Adrenal gland (tissue), 12 donors: ENCODE measurements around the gene CHD1L. TPM values are rescaled to one million over a fixed set of nuclear protein-coding genes. Genes with fewer than 3 reads are reported as not detected.
"Not testable (repeated sequence)": the region's sequence is repeated elsewhere in the genome, so short reads cannot be mapped to it uniquely, and the experiment has no call there.

Experiments
- DNase-seq, 7 donors: peaks; one replicate each; pipeline ENCODE4 v3.0.0-alpha.2; 2019 to 2020
- H3K27ac ChIP-seq, 5 donors: fragments of 200-600 bp; sonication (generic) in 4 of 5; 1 replicate in 3 of 5; 2 replicates in 2 of 5; pipeline versions ENCODE4 v1.5.1 to v1.8.0; 2016 to 2020; ENCODE audit warnings: mild to moderate bottlenecking in 1 of 5
- H3K27me3 ChIP-seq: fragments of 200-600 bp; 2 replicates; pipeline ENCODE4 v1.8.0; 2021
- H3K36me3 ChIP-seq, 2 donors: fragments of 200-600 bp; replicated peaks in 1 of 2; 1 replicate in 1 of 2; 2 replicates in 1 of 2; pipeline versions ENCODE4 v1.5.1 to v1.8.0; 2018 to 2022
- H3K4me1 ChIP-seq, 2 donors: fragments of 200-600 bp; replicated peaks in 1 of 2; 1 replicate in 1 of 2; 2 replicates in 1 of 2; pipeline versions ENCODE4 v1.5.1 to v1.8.0; 2018 to 2021
- H3K4me3 ChIP-seq, 4 donors: fragments of 200-600 bp; sonication (generic) in 3 of 4; one replicate each; pipeline ENCODE4 v1.5.1; 2016 to 2018
- H3K9me3 ChIP-seq, 3 donors: fragments of 200-600 bp; sonication (generic) in 1 of 3; replicated peaks in 1 of 3; 1 replicate in 2 of 3; 2 replicates in 1 of 3; pipeline versions ENCODE4 v1.5.1 to v1.8.0; 2016 to 2021
- POLR2A ChIP-seq, 2 donors: fragments of 450-650 bp; IDR thresholded peaks; one replicate each; pipeline ENCODE4 v1.6.1; 2017; ENCODE audit warnings: antibody characterized with exemption in 2 of 2, mild to moderate bottlenecking in 2 of 2, moderate library complexity in 1 of 2
- WGBS, 4 donors: extraction: QIAGEN DNeasy Blood & Tissue Kit in 2 of 4; methylation state at CpG; one replicate each; pipeline versions ENCODE4 v1.1.5 to v1.1.7; 2013 to 2017; 5-methylcytosine and 5-hydroxymethylcytosine counted together
- intact Hi-C, 2 donors: fragments of 100-400 bp; cut with DNase I; formaldehyde crosslinking; loops; one replicate each; pipeline versions ENCODE4 v1.14.1 to v1.15.0; 2022 to 2023
- polyA plus RNA-seq, 3 donors: library from polyadenylated mRNA; stranded (reverse); fragments of 200-250 nt in 2 of 3; fragments of 350-450 nt in 1 of 3; fragmentation: Illumina TruSeq in 1 of 3; extraction: RNeasy Lipid Tissue Mini Kit (QIAGEN cat#74804) in 1 of 3; gene quantifications; one replicate each; pipeline ENCODE4 v1.2.3, GENCODE V29; 2013 to 2014
- total RNA-seq, 9 donors: library from RNA; depleted of rRNA in 4 of 9; stranded (reverse); fragments of >200 nt in 4 of 9; fragments of 120-200 nt in 1 of 9; fragmentation: NEBNext Ultra II Directional in 1 of 9; extraction: Animal tissue kit (Norgen Biotek cat#: 25700) in 1 of 9; gene quantifications; one replicate each; pipeline versions ENCODE4 v1.1.0 to v1.2.4, GENCODE V29; 2013 to 2023
- TF ChIP-seq, protein P1 (sequence below), 6 experiments: fragments of 450-650 bp in 4 of 6; fragments of 200-600 bp in 2 of 6; sonication (generic) in 1 of 6; IDR thresholded peaks; 1 replicate in 5 of 6; 2 replicates in 1 of 6; pipeline versions ENCODE4 v1.5.1 to v1.8.0; 2016 to 2021; ENCODE audit warnings: antibody characterized with exemption in 6 of 6, mild to moderate bottlenecking in 2 of 6, moderate library complexity in 1 of 6
- donor health status: healthy with polysubstance abuse.
- donor health status: Bipolar disorder and iron deficiency.
- donor health status: DM: yes; HTN: yes; CAD: no.
- donor health status: DM: no; HTN: no; CAD: no.
- donor health status: DM: no; HTN: no; CAD: no.
- donor health status: DM: yes; HTN: yes; CAD: no.

The CHD1L gene
- total and polyA plus RNA-seq, 12 donors, result 11.8 to 28.9 (median 22.6) TPM

- WGBS, 4 donors, result 86 to 94% (median 89%) methylated on average over 8 of the region's 8 CpGs
- no peaks in the 10 kb centered on the region for H3K27me3 ChIP-seq
- H3K27ac ChIP-seq, result no peak overlapping the region
- no peak for DNase-seq
- H3K9me3 ChIP-seq, result no peaks in the 10 kb centered on the region
- TF ChIP-seq, protein P1, sequence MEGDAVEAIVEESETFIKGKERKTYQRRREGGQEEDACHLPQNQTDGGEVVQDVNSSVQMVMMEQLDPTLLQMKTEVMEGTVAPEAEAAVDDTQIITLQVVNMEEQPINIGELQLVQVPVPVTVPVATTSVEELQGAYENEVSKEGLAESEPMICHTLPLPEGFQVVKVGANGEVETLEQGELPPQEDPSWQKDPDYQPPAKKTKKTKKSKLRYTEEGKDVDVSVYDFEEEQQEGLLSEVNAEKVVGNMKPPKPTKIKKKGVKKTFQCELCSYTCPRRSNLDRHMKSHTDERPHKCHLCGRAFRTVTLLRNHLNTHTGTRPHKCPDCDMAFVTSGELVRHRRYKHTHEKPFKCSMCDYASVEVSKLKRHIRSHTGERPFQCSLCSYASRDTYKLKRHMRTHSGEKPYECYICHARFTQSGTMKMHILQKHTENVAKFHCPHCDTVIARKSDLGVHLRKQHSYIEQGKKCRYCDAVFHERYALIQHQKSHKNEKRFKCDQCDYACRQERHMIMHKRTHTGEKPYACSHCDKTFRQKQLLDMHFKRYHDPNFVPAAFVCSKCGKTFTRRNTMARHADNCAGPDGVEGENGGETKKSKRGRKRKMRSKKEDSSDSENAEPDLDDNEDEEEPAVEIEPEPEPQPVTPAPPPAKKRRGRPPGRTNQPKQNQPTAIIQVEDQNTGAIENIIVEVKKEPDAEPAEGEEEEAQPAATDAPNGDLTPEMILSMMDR (IDR thresholded peaks at IDR 0.05), result no peak
- TF ChIP-seq POLR2A (IDR thresholded peaks at IDR 0.05), result no peak
- peaks cover 0 to 44% of the 10 kb centered on the region in 2 donors for H3K36me3 ChIP-seq
- no peak overlapping the region for H3K4me3 ChIP-seq
- intact Hi-C loops, result no loop called here
- no peaks in the 10 kb centered on the region for H3K4me1 ChIP-seq
Measured at GRCh38 chr1:147287133-147287865, 44.8 kb downstream of the CHD1L start.

- Histone ChIP-seq H3K27me3 (no peaks in the 10 kb centered on the region), H3K27ac (no peak overlapping the region), H3K36me3 (peaks cover 0 to 39% of the 10 kb centered on the region in 2 donors), H3K4me1 (no peaks in the 10 kb centered on the region), H3K9me3 (no peaks in the 10 kb centered on the region), H3K4me3 (no peak overlapping the region)
- TF ChIP-seq, protein P1 (IDR thresholded peaks at IDR 0.05), result no peak
- TF ChIP-seq POLR2A (IDR thresholded peaks at IDR 0.05), result no peak
- DNase-seq, result no peak
- intact Hi-C loops, result no loop called here
- 83 to 88% (median 86%) methylated on average over 4 of the region's 4 CpGs for WGBS, 4 donors
Measured at GRCh38 chr1:147292012-147292411, 49.5 kb downstream of the CHD1L start.

GRCh38 chr1:147292631-147293251 is 50.3 kb downstream of the CHD1L start:
- TF ChIP-seq, protein P1 (IDR thresholded peaks at IDR 0.05), result no peak
- TF ChIP-seq POLR2A (IDR thresholded peaks at IDR 0.05), result no peak
- DNase-seq, result no peak
- H3K4me1 ChIP-seq, result no peaks in the 10 kb centered on the region
- H3K9me3 ChIP-seq, result no peaks in the 10 kb centered on the region
- intact Hi-C loops, result no loop called here
- H3K27me3 ChIP-seq, result no peaks in the 10 kb centered on the region
- peaks cover 0 to 39% of the 10 kb centered on the region in 2 donors for H3K36me3 ChIP-seq
- H3K4me3 ChIP-seq, result no peak overlapping the region
- peak overlapping the region in 1 of 5 donors; percentile 37 for H3K27ac ChIP-seq
- 79 to 97% (median 85%) methylated on average over 3 of the region's 3 CpGs for WGBS, 4 donors

- TF ChIP-seq POLR2A (IDR thresholded peaks at IDR 0.05), result no peak
- TF ChIP-seq, protein P1 (IDR thresholded peaks at IDR 0.05), result no peak
- Histone ChIP-seq H3K27me3 (no peaks in the 10 kb centered on the region), H3K4me1 (no peaks in the 10 kb centered on the region), H3K36me3 (peaks cover 0 to 26% of the 10 kb centered on the region in 2 donors), H3K4me3 (no peak overlapping the region), H3K9me3 (peaks cover 0 to 3% (median 0%) of the 10 kb centered on the region in 3 donors), H3K27ac (no peak overlapping the region)
- intact Hi-C loops, result no loop called here
- 94 to 100% (median 97%) methylated on average over 2 of the region's 2 CpGs for WGBS, 4 donors
- no peak for DNase-seq
Measured at GRCh38 chr1:147297438-147297837, 55.0 kb downstream of the CHD1L start.

DNA sequence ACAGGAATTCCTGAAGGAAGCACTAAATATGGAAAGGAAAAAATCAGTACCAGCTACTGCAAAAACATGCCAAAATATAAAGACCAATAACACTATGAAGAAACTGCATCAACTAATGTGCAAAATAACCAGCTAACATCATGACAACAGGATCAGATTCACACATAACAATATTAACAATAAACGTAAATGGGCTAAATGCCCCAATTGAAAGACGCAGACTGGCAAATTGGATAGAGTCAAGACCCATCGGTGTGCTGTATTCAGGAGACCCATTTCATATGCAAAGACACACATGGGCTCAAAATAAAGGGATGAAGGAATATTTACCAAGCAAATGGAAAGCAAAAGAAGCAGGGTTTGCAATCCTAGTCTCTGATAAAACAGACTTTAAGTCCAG is 63.3 kb downstream of the CHD1L start:
- H3K4me1 ChIP-seq, DNase-seq, H3K27me3 ChIP-seq, intact Hi-C loops, H3K4me3 ChIP-seq, H3K27ac ChIP-seq, H3K36me3 ChIP-seq: not testable (repeated sequence)
- peaks cover 0 to 29% (median 9%) of the 10 kb centered on the region in 3 donors for H3K9me3 ChIP-seq
- 88 to 97% (median 94%) methylated on average over 3 of the region's 3 CpGs for WGBS, 4 donors
